Frontal cortex (tissue), 4 donors: ENCODE measurements around the gene SCO1. TPM values are rescaled to one million over a fixed set of nuclear protein-coding genes. Genes with fewer than 3 reads are reported as not detected.

Source experiments
- DNase-seq, 2 donors: peaks; one replicate each; pipeline ENCODE4 v3.0.0; 2012; ENCODE audit warnings: low spot score in 2 of 2
- FAIRE-seq: peaks from 2 replicates; lab custom pipeline; 2012; peaks lifted over from hg19 to GRCh38; lab: Jason Lieb, UNC
- total RNA-seq: library from RNA; depleted of rRNA; stranded (reverse); fragments of >200 nt; gene quantifications from one replicate; pipeline ENCODE4 v1.2.3, GENCODE V29; 2014
- donor health status: control.
- donor health status: control.
- donor health status: control.

The SCO1 gene
- total RNA-seq, 1 donor from 2014 or later, result 11.4 TPM

DNA sequence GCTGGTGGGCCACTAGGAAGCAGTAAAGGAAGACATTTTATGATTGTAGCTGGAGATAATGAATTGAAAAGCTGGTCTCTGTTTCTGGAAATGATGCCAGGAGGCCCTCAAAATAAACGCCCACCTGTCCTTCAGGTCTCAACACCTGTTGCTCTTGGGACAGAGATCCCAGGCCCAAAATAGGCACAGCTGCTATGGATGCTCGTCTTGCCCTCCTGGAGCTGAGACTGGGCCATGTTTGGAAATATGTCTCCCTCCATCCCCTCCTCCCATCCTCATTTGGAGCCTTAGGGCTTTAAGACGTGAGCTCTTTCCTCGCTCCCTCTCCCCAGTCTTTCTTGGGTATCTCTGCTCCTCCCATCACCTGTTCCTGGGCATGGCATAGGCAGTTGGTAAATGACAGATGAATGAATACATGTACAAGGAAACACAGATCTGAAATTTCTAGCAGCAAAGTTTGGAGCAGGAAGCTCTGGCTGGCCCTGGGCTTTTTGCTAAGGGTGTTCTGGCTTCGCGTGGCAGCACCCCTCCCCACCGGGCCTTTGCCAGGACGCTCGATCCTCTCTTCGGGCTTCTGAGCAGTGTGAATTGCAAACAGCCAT lies 73.5 kb downstream of the SCO1 start:
- DNase-seq, result no peak
- no peak for FAIRE-seq

DNA sequence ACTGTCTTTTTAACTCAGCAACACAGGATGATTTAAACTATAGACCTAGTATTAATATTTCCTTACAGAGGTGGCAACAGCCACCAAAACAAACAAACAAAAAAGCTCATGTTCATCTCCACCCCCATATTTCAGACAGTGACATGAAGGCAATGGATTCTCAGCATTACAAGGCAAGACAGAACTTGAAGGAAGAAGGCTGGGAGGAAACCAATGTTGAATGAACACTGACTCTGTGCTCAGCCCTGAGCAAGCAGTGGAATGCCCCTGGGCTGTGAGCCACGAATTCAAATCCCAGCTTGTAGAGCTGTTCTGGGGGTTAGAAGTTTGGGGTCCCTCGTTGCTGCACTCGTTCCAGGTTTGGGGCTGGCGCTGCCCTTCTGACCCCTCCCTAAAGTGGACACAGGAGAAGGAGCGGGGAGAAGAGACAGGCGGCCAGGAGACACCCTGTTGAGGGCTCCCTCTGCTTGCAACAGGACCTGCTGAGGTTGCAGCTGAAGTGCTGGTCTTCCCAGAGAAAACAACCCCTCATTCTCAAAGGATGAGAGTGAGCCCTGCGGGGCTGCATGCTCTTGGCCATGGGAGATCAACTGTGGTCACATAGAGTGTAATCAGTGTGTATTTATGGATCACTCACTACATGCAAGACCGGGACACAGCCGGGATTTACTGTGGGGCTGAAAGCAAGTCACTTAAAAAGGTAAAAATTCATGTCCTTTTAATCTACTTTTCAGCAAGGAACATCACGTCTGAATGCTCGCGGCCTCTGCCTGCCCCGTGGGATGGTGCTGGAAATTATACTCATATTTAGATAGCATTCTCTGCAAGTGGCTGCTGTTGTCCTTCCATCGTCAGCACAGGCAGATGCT lies 74.5 kb downstream of the SCO1 start:
- FAIRE-seq (no peak), DNase-seq (no peak)

Other genes with a start within 250 kb of the SCO1 start
- under 0.01 TPM for gene MYH4, start 228.0 kb downstream of the SCO1 start, total RNA-seq
- not detected for gene MYH1, start 179.0 kb downstream of the SCO1 start, total RNA-seq
- gene MYH2, start 147.9 kb downstream of the SCO1 start, total RNA-seq, result not detected
- 0.41 TPM for gene MYH3, start 40.2 kb downstream of the SCO1 start, total RNA-seq
- gene ADPRM, start 61 bp upstream of the SCO1 start, total RNA-seq, result 17.5 TPM
- 1.2 TPM for gene TMEM220, start 32.5 kb upstream of the SCO1 start, total RNA-seq
- not detected for gene TMEM238L, start 106.6 kb upstream of the SCO1 start, total RNA-seq
- gene PIRT, start 140.6 kb upstream of the SCO1 start, total RNA-seq, result under 0.01 TPM